A172 (cell line): ENCODE measurements around the gene ZNF740. TPM values are rescaled to one million over a fixed set of nuclear protein-coding genes. Genes with fewer than 3 reads are reported as not detected.

Experiments
- total RNA-seq: library from RNA; depleted of rRNA; stranded (reverse); fragments of >200 nt; shearing (Covaris generic); gene quantifications from 2 replicates; pipeline ENCODE4 v1.2.3, GENCODE V29; 2014; rRNA removed

Gene ZNF740
- total RNA-seq, 1 experiment from 2014 or later = 3.0 TPM

Other genes with a start within 250 kb of the ZNF740 start
- gene KRT18, start 231.6 kb upstream of the ZNF740 start, total RNA-seq = 1,324 and 2,186 TPM in 2 replicates
- gene EIF4B, start 174.3 kb upstream of the ZNF740 start, total RNA-seq = 290 and 314 TPM in 2 replicates
- gene TNS2, start 130.7 kb upstream of the ZNF740 start, total RNA-seq = 18.9 and 24.5 TPM in 2 replicates
- 15.2 and 19.6 TPM in 2 replicates for gene SPRYD3, start 101.3 kb upstream of the ZNF740 start, total RNA-seq
- 104 and 147 TPM in 2 replicates for gene IGFBP6, start 83.1 kb upstream of the ZNF740 start, total RNA-seq
- gene SOAT2, start 77.2 kb upstream of the ZNF740 start, total RNA-seq = 0.17 TPM in 1 of 2 replicates, not detected in the other
- gene CSAD, start 203 bp downstream of the ZNF740 start, total RNA-seq = 2.6 and 9.2 TPM in 2 replicates
- gene ITGB7, start 26.5 kb downstream of the ZNF740 start, total RNA-seq = 0.09 and 2.1 TPM in 2 replicates
- gene RARG, start 51.5 kb downstream of the ZNF740 start, total RNA-seq = 19.2 and 25.0 TPM in 2 replicates
- gene ESPL1, start 87.6 kb downstream of the ZNF740 start, total RNA-seq = 19.1 and 29.4 TPM in 2 replicates
- 407 and 456 TPM in 2 replicates for gene PFDN5, start 114.8 kb downstream of the ZNF740 start, total RNA-seq
- gene MYG1, start 119.0 kb downstream of the ZNF740 start, total RNA-seq = 65.1 and 74.0 TPM in 2 replicates
- 48.4 and 62.9 TPM in 2 replicates for gene AAAS, start 140.9 kb downstream of the ZNF740 start, total RNA-seq
- gene SP7, start 155.6 kb downstream of the ZNF740 start, total RNA-seq = 0.05 TPM in 1 of 2 replicates, not detected in the other
- gene SP1, start 199.5 kb downstream of the ZNF740 start, total RNA-seq = 30.2 and 32.8 TPM in 2 replicates
- gene AMHR2, start 243.1 kb downstream of the ZNF740 start, total RNA-seq = 0.57 TPM in 1 of 2 replicates, not detected in the other